Thyroid gland (tissue), 4 donors: ENCODE results near the gene EPS15. TPM values are rescaled to one million over a fixed set of nuclear protein-coding genes. Genes with fewer than 3 reads are reported as not detected.

Source experiments
- DNase-seq, 2 donors: peaks; one replicate each; pipeline ENCODE4 v3.0.0-alpha.2; 2019
- H3K27ac ChIP-seq, 3 donors: fragments of 200-600 bp; sonication (generic); 1 replicate in 2 of 3; 2 replicates in 1 of 3; pipeline ENCODE4 v1.5.1; 2016 to 2019; ENCODE audit warnings: mild to moderate bottlenecking in 1 of 3, moderate library complexity in 1 of 3
- H3K27me3 ChIP-seq: fragments of 200-600 bp; sonication (generic); one replicate; pipeline ENCODE4 v1.5.1; 2019
- H3K36me3 ChIP-seq, 2 donors: fragments of 200-600 bp; sonication (generic); one replicate each; pipeline ENCODE4 v1.5.1; 2016 to 2019
- H3K4me1 ChIP-seq, 2 donors: fragments of 200-600 bp; sonication (generic); one replicate each; pipeline ENCODE4 v1.5.1; 2017 to 2019
- H3K4me3 ChIP-seq, 3 donors: fragments of 200-600 bp; sonication (generic); replicated peaks in 1 of 3; 1 replicate in 2 of 3; 2 replicates in 1 of 3; pipeline ENCODE4 v1.5.1; 2016; ENCODE audit warnings: mild to moderate bottlenecking in 1 of 3
- H3K9me3 ChIP-seq: fragments of 200-600 bp; sonication (generic); one replicate; pipeline ENCODE4 v1.5.1; 2017
- POLR2A ChIP-seq, 2 donors: fragments of 450-650 bp; IDR thresholded peaks; one replicate each; pipeline ENCODE4 v1.6.1; 2017; ENCODE audit warnings: antibody characterized with exemption in 2 of 2, mild to moderate bottlenecking in 2 of 2, moderate library complexity in 1 of 2
- WGBS, 2 donors: methylation state at CpG; one replicate each; pipeline ENCODE4 v1.1.5; 2017; 5-methylcytosine and 5-hydroxymethylcytosine counted together
- intact Hi-C: fragments of 100-400 bp; cut with DNase I; formaldehyde crosslinking; loops from one replicate; pipeline ENCODE4 v1.15.1; 2023
- total RNA-seq, 4 donors: library from RNA; depleted of rRNA; stranded (reverse); fragments of >200 nt; gene quantifications; one replicate each; pipeline ENCODE4 v1.2.3, GENCODE V29; 2016
- TF ChIP-seq, protein P1 (sequence below), 6 experiments: fragments of 200-600 bp in 3 of 6; fragments of 450-650 bp in 3 of 6; sonication (generic) in 3 of 6; IDR thresholded peaks; one replicate each; pipeline ENCODE4 v1.5.1; 2016 to 2019; ENCODE audit warnings: antibody characterized with exemption in 6 of 6, mild to moderate bottlenecking in 2 of 6, inconsistent platforms in 1 of 6, moderate library complexity in 1 of 6

Gene EPS15
- total RNA-seq, 4 donors from 2014 or later, result 88.0 to 128 (median 102) TPM

DNA sequence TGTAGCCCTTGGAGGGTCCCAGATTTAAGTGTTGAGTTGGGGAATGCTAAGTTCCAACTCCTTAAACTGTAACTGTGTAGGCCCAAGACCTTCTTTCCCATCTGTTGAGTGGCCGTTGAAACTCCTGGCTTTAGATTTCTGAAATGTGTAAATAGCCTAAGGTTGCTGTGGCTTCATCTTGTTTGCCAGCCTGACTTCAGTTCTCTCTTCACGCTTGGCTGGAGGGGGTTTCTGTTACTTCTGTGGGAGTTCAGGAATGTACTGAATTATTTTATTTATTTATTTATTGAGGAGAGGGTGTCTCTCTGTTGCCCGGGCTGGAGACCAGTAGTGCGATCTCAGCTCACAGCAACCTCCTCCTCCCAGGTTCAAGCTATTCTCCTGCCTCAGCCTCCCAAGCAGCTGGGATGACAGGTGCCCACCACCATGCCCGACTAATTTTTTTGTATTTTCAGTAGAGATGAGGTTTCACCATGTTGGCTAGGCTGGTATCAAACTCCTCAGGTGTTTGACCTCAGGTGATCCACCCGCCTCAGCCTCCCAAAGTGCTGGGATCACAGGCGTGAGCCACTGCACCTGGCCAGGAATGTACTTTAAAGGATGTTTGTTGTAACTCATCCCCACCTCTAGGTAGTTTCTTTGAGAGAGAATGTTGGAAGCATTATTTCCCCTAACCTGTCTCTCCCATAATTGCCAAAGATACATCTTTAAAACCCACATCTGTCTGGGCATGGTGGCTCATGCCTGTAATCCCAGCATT lies 194.6 kb downstream of the EPS15 start:
- Histone ChIP-seq H3K36me3 (no peaks in the 10 kb centered on the region), H3K27me3 (no peaks in the 10 kb centered on the region), H3K9me3 (no peaks in the 10 kb centered on the region), H3K4me3 (no peak overlapping the region), H3K4me1 (peaks cover 19 to 20% of the 10 kb centered on the region in 2 donors), H3K27ac (peak overlapping the region; percentile 24 to 76 (median 58))
- intact Hi-C loops, result no loop called here
- peak; percentile 66 to 67 for DNase-seq
- TF ChIP-seq POLR2A (IDR thresholded peaks at IDR 0.05), result no peak
- TF ChIP-seq, protein P1, sequence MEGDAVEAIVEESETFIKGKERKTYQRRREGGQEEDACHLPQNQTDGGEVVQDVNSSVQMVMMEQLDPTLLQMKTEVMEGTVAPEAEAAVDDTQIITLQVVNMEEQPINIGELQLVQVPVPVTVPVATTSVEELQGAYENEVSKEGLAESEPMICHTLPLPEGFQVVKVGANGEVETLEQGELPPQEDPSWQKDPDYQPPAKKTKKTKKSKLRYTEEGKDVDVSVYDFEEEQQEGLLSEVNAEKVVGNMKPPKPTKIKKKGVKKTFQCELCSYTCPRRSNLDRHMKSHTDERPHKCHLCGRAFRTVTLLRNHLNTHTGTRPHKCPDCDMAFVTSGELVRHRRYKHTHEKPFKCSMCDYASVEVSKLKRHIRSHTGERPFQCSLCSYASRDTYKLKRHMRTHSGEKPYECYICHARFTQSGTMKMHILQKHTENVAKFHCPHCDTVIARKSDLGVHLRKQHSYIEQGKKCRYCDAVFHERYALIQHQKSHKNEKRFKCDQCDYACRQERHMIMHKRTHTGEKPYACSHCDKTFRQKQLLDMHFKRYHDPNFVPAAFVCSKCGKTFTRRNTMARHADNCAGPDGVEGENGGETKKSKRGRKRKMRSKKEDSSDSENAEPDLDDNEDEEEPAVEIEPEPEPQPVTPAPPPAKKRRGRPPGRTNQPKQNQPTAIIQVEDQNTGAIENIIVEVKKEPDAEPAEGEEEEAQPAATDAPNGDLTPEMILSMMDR (IDR thresholded peaks at IDR 0.05), result no peak
- WGBS, 2 donors, result 64 to 69% methylated on average over 7 of the region's 7 CpGs

DNA sequence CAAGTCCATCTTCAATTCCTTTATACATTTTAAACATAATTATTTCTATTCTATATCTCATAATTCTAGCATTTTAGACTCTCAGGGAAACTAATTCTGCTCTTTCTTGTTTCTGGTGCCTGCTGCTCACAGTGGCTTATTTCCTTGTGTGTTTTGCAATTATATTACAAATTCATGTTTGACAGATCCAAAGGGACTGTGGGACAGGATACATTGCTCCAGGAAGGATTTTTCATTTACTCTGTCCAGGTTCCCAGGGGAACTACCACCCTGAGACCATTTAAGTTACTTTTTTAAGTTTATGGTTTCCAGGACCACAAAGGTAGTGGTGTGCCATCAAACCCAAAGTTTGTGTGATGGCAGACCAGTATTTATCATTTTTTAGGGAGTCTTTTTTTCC lies 195.3 kb downstream of the EPS15 start:
- H3K9me3 ChIP-seq, result no peaks in the 10 kb centered on the region
- peaks cover 16 to 17% of the 10 kb centered on the region in 2 donors for H3K4me1 ChIP-seq
- no peaks in the 10 kb centered on the region for H3K27me3 ChIP-seq
- intact Hi-C loops, result no loop called here
- TF ChIP-seq, protein P1 (IDR thresholded peaks at IDR 0.05), result no peak
- no peak for TF ChIP-seq POLR2A (IDR thresholded peaks at IDR 0.05)
- no peak overlapping the region for H3K4me3 ChIP-seq
- DNase-seq, result no peak
- peak overlapping the region; percentile 24 to 76 (median 58) for H3K27ac ChIP-seq
- H3K36me3 ChIP-seq, result no peaks in the 10 kb centered on the region

DNA sequence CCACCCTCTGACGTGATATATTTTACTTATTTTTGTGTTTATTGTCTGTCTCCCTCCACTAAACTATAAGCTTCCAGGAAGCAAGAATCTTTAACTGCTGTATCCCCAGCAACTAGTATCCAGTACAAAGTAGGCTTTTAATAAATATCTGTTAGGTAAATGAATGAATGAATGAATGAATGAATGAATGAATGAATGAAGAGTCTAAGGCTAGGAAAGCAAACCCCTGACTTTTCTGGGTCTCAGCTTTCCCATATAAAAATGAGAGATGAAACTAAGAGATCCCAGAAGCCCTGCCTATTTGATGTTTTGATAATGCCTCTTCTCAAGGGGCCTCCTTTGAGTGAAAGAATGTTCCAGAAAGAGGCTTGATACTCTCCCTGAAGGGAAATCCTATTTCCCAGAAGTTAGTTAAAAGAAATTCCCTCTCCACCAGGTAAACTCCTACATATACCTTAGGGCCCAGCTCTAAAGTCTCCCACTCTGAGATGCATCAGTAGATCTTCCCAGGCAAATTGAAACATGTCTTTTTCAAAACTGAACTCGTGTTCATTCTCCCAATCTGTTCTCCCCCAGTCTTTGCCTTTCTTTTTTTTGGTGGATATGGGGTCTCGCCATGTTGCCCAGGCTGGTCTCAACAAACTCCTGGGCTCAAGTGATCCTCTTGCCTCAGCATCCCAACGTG lies 196.5 kb downstream of the EPS15 start:
- intact Hi-C loops, result no loop called here

DNA sequence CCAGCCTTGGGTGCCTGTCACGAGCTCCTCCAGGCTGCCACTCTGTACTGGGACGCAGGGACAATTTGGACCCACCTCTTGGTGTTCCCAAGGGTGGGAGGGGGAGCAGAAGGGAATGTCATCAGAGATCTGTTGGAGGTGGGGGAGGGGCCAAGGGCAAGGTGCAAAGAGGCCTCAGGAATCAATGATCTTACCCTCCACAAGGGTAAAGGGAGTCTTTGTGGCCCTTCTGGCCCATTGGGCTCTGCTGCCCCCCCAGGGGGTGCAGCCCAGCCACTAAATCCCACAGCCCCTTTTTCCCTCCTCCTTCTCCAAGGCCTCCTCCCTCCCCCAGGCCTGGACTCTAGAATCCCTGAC lies 197.2 kb downstream of the EPS15 start:
- Histone ChIP-seq H3K4me3 (no peak overlapping the region), H3K4me1 (peaks cover 16 to 17% of the 10 kb centered on the region in 2 donors), H3K36me3 (no peaks in the 10 kb centered on the region), H3K27me3 (no peaks in the 10 kb centered on the region), H3K9me3 (no peaks in the 10 kb centered on the region), H3K27ac (peak overlapping the region; percentile 61 to 73 (median 64))
- no peak for DNase-seq
- intact Hi-C loops, result no loop called here
- TF ChIP-seq, protein P1 (IDR thresholded peaks at IDR 0.05), result no peak
- no peak for TF ChIP-seq POLR2A (IDR thresholded peaks at IDR 0.05)
- 90 to 100% methylated on average over 2 of the region's 2 CpGs for WGBS, 2 donors

More for the DNA sequence above, 196.5 kb downstream of the EPS15 start:
- H3K4me3 ChIP-seq, result no peak overlapping the region
- H3K4me1 ChIP-seq, result peaks cover 16 to 17% of the 10 kb centered on the region in 2 donors
- H3K36me3 ChIP-seq, result no peaks in the 10 kb centered on the region
- 93 to 95% methylated on average over 4 of the region's 4 CpGs for WGBS, 2 donors
- H3K9me3 ChIP-seq, result no peaks in the 10 kb centered on the region
- H3K27me3 ChIP-seq, result no peaks in the 10 kb centered on the region
- no peak for TF ChIP-seq POLR2A (IDR thresholded peaks at IDR 0.05)
- TF ChIP-seq, protein P1 (IDR thresholded peaks at IDR 0.05), result no peak
- peak overlapping the region in 2 of 3 donors; percentile 64 to 76 for H3K27ac ChIP-seq
- no peak for DNase-seq
